ENCODE measurements around the gene PPP1R3C.

Gene PPP1R3C

DNA sequence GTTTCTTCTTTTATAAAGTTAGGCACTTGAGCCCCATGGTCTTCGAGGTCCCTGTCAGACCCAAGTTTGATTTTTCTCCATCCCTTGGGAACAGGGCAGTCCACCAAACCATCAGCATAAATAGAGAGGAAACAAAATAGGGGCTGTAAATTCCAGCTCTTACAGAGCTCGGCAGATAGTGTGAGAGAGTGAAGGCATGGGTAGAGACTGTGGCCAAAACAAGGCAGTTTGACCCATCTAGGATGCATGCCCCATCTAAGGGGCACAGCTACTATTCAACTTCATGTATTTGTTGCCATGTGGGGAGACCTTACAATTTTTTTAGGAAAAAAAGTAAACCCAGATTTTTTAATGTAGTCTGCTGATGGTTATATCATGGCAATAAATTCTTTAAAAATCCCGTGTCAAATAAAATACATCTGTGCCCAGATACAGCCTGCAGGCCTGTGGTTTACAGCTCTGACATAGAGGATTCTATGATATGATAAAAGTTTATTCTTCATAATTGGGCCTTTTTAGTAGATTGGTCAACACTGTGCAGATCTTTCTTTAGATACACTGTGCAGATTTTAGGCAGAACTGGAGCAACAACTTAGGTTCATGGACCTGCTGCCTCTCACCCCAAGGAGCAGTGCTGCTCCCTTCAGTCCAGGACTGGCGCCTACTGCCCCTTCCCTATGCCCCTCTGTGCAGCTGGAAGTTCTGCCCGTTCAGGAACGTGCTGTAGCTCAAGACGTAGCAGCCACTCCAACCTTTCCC, 5.3 kb downstream of the PPP1R3C start:
- no peaks in the 10 kb centered on the region for H3F3A ChIP-seq (ENCODE audit: low read depth)

DNA sequence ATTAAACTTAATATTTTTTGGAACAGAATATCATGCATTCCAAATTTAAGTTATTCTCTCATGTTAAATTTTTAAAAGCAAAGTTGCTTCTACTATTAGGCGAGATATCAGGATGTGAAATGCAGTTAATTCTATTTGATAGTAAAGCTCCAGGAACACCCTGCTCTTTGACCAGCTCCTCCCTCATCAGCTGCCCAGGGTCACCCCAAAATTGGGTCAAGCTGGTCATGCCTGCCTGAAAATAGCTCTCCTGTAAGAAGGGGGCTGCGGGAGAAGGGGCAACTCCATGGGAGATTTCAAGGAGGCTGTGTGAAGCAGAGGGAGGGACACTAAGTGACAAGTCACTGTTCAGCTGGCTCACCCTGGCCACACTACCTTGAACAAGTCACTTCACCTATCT, 5.9 kb downstream of the PPP1R3C start:
- no peaks in the 10 kb centered on the region for H4K20me1 ChIP-seq (ENCODE audit: insufficient read depth, low read length, poor library complexity, severe bottlenecking)
- H3K4me2 ChIP-seq (ENCODE audit: low read depth, low read length, poor library complexity, severe bottlenecking), result no peak overlapping the region
- no peaks in the 10 kb centered on the region for H3K27me3 ChIP-seq (ENCODE audit: insufficient read depth, low read length, poor library complexity, severe bottlenecking)
- no peaks in the 10 kb centered on the region for H3K9me3 ChIP-seq (ENCODE audit: insufficient read depth, low read depth, low read length)
- H3K9ac ChIP-seq (ENCODE audit: low read depth, low read length, poor library complexity, severe bottlenecking), result no peak overlapping the region
- no peaks in the 10 kb centered on the region for H3K79me2 ChIP-seq (ENCODE audit: insufficient read depth, low read length)
- TF ChIP-seq, protein P1, sequence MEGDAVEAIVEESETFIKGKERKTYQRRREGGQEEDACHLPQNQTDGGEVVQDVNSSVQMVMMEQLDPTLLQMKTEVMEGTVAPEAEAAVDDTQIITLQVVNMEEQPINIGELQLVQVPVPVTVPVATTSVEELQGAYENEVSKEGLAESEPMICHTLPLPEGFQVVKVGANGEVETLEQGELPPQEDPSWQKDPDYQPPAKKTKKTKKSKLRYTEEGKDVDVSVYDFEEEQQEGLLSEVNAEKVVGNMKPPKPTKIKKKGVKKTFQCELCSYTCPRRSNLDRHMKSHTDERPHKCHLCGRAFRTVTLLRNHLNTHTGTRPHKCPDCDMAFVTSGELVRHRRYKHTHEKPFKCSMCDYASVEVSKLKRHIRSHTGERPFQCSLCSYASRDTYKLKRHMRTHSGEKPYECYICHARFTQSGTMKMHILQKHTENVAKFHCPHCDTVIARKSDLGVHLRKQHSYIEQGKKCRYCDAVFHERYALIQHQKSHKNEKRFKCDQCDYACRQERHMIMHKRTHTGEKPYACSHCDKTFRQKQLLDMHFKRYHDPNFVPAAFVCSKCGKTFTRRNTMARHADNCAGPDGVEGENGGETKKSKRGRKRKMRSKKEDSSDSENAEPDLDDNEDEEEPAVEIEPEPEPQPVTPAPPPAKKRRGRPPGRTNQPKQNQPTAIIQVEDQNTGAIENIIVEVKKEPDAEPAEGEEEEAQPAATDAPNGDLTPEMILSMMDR (conservative IDR thresholded peaks at IDR 0.05; ENCODE audit: low read length), result no peak
- no peak for TF ChIP-seq EZH2phosphoT487 (IDR thresholded peaks at IDR 0.05; ENCODE audit: borderline replicate concordance)
- H3K4me1 ChIP-seq (ENCODE audit: insufficient read depth, low read length, poor library complexity, severe bottlenecking), result no peaks in the 10 kb centered on the region
- no peak overlapping the region for H3K4me3 ChIP-seq (ENCODE audit: low read length, poor library complexity, severe bottlenecking)
- H3K9me2 ChIP-seq (replicated peaks; ENCODE audit: low read depth, low read length), result no peaks in the 10 kb centered on the region
- H2AFZ ChIP-seq (ENCODE audit: low read length), result no peak overlapping the region
- no peaks in the 10 kb centered on the region for H3F3A ChIP-seq (ENCODE audit: low read depth)
- no peaks in the 10 kb centered on the region for H3K36me3 ChIP-seq (ENCODE audit: insufficient read depth, low read length)

More for the DNA sequence above, 5.3 kb downstream of the PPP1R3C start:
- H3K4me3 ChIP-seq (ENCODE audit: low read length, poor library complexity, severe bottlenecking), result no peak overlapping the region
- TF ChIP-seq EZH2phosphoT487 (IDR thresholded peaks at IDR 0.05; ENCODE audit: borderline replicate concordance), result no peak
- TF ChIP-seq, protein P1 (conservative IDR thresholded peaks at IDR 0.05; ENCODE audit: low read length), result no peak
- H3K27me3 ChIP-seq (ENCODE audit: insufficient read depth, low read length, poor library complexity, severe bottlenecking), result no peaks in the 10 kb centered on the region
- H3K79me2 ChIP-seq (ENCODE audit: insufficient read depth, low read length), result no peaks in the 10 kb centered on the region
- no peak overlapping the region for H3K4me2 ChIP-seq (ENCODE audit: low read depth, low read length, poor library complexity, severe bottlenecking)
- no peaks in the 10 kb centered on the region for H3K9me3 ChIP-seq (ENCODE audit: insufficient read depth, low read depth, low read length)
- no peak overlapping the region for H3K9ac ChIP-seq (ENCODE audit: low read depth, low read length, poor library complexity, severe bottlenecking)
- no peak overlapping the region for H2AFZ ChIP-seq (ENCODE audit: low read length)
- no peaks in the 10 kb centered on the region for H4K20me1 ChIP-seq (ENCODE audit: insufficient read depth, low read length, poor library complexity, severe bottlenecking)
- H3K4me1 ChIP-seq (ENCODE audit: insufficient read depth, low read length, poor library complexity, severe bottlenecking), result no peaks in the 10 kb centered on the region
- H3K36me3 ChIP-seq (ENCODE audit: insufficient read depth, low read length), result no peaks in the 10 kb centered on the region
- no peaks in the 10 kb centered on the region for H3K9me2 ChIP-seq (replicated peaks; ENCODE audit: low read depth, low read length)

DNA sequence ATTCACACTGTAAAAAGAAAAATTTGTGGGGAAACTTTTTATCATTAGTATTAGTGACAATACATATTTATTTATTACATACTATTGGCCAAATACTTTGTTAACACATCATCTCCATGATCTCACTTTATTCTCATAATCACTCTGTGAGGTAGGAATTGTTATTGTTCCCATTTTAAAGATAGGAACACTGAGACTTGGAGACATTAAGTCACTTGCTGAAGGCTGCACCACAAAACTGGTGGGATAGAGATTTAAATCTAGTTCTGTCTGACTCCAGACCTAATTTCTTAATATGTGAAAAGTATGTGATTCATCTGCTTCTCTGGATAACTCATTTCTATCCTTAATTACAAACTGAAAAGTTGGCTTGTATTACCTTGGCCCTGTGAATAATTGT, 8.2 kb downstream of the PPP1R3C start:
- no peaks in the 10 kb centered on the region for H4K20me1 ChIP-seq (ENCODE audit: insufficient read depth, low read length, poor library complexity, severe bottlenecking)
- no peaks in the 10 kb centered on the region for H3K79me2 ChIP-seq (ENCODE audit: insufficient read depth, low read length)
- no peaks in the 10 kb centered on the region for H3K36me3 ChIP-seq (ENCODE audit: insufficient read depth, low read length)
- no peaks in the 10 kb centered on the region for H3K4me1 ChIP-seq (ENCODE audit: insufficient read depth, low read length, poor library complexity, severe bottlenecking)
- no peak overlapping the region for H3K4me3 ChIP-seq (ENCODE audit: low read length, poor library complexity, severe bottlenecking)
- H2AFZ ChIP-seq (ENCODE audit: low read length), result no peak overlapping the region
- H3F3A ChIP-seq (ENCODE audit: low read depth), result no peaks in the 10 kb centered on the region
- no peak overlapping the region for H3K9ac ChIP-seq (ENCODE audit: low read depth, low read length, poor library complexity, severe bottlenecking)
- no peaks in the 10 kb centered on the region for H3K9me3 ChIP-seq (ENCODE audit: insufficient read depth, low read depth, low read length)
- H3K4me2 ChIP-seq (ENCODE audit: low read depth, low read length, poor library complexity, severe bottlenecking), result no peak overlapping the region
- TF ChIP-seq, protein P1 (conservative IDR thresholded peaks at IDR 0.05; ENCODE audit: low read length), result no peak
- TF ChIP-seq EZH2phosphoT487 (IDR thresholded peaks at IDR 0.05; ENCODE audit: borderline replicate concordance), result no peak
- no peaks in the 10 kb centered on the region for H3K9me2 ChIP-seq (replicated peaks; ENCODE audit: low read depth, low read length)
- H3K27me3 ChIP-seq (ENCODE audit: insufficient read depth, low read length, poor library complexity, severe bottlenecking), result no peaks in the 10 kb centered on the region
